ENCODE measurements around the gene DOCK9.
"Not testable (repeated sequence)": the region's sequence is repeated elsewhere in the genome, so short reads cannot be mapped to it uniquely, and the experiment has no call there.

DOCK9 gene

GRCh38 chr13:98910501-98910951, 67.3 kb downstream of the DOCK9 start:
- DNase-seq: peak in 1 of 2 experiments; percentile 39

- DNase-seq: peak in 1 of 2 experiments; percentile 34
Observed at GRCh38 chr13:98909016-98909415, 68.8 kb downstream of the DOCK9 start.

- DNase-seq: no peak
Observed at GRCh38 chr13:98906746-98907502, 70.9 kb downstream of the DOCK9 start.

GRCh38 chr13:98905199-98905598, 72.7 kb downstream of the DOCK9 start:
- no peak for DNase-seq

GRCh38 chr13:98900442-98900841, 77.4 kb downstream of the DOCK9 start:
- DNase-seq: no peak

GRCh38 chr13:98897706-98898105, 80.2 kb downstream of the DOCK9 start:
- no peak for DNase-seq

- DNase-seq: no peak
Observed at GRCh38 chr13:98896868-98897144, 81.1 kb downstream of the DOCK9 start.

- DNase-seq: no peak
Observed at GRCh38 chr13:98896083-98896867, 81.6 kb downstream of the DOCK9 start.

GRCh38 chr13:98894814-98895213, 83.0 kb downstream of the DOCK9 start:
- not testable (repeated sequence) for DNase-seq

- no peak for DNase-seq
Observed at GRCh38 chr13:98893371-98893770, 84.5 kb downstream of the DOCK9 start.

GRCh38 chr13:98892821-98893220, 85.0 kb downstream of the DOCK9 start:
- DNase-seq: no peak

- no peak for DNase-seq
Observed at GRCh38 chr13:98892077-98892476, 85.8 kb downstream of the DOCK9 start.

GRCh38 chr13:98890925-98891324, 86.9 kb downstream of the DOCK9 start:
- DNase-seq: no peak

- peak; percentile 19 to 56 for DNase-seq
Observed at GRCh38 chr13:98890186-98890585, 87.7 kb downstream of the DOCK9 start.

- DNase-seq: no peak
Observed at GRCh38 chr13:98889419-98890085, 88.3 kb downstream of the DOCK9 start.

GRCh38 chr13:98888890-98889279, 89.0 kb downstream of the DOCK9 start:
- DNase-seq: no peak

- no peak for DNase-seq
Observed at GRCh38 chr13:98888222-98888889, 89.5 kb downstream of the DOCK9 start.

- no peak for DNase-seq
Observed at GRCh38 chr13:98886587-98887230, 91.2 kb downstream of the DOCK9 start.

GRCh38 chr13:98885600-98885999, 92.3 kb downstream of the DOCK9 start:
- no peak for DNase-seq

GRCh38 chr13:98883998-98884397, 93.9 kb downstream of the DOCK9 start:
- DNase-seq: no peak

GRCh38 chr13:98881390-98881789, 96.5 kb downstream of the DOCK9 start:
- DNase-seq: no peak

- DNase-seq: no peak
Observed at GRCh38 chr13:98880677-98881076, 97.2 kb downstream of the DOCK9 start.

GRCh38 chr13:98879957-98880356, 97.9 kb downstream of the DOCK9 start:
- DNase-seq: no peak

Measured in stimulated activated CD4-positive, alpha-beta T cell treated with anti-CD3 and anti-CD28 coated beads, Interleukin-4, amount 100 ng/mL, for 4 hours (primary cell).